Measurements from ENCODE around the gene TTI1. TPM values are rescaled to one million over a fixed set of nuclear protein-coding genes. Genes with fewer than 3 reads are reported as not detected.

The TTI1 gene
- total and polyA plus RNA-seq, 9 of the 15 experiments (the other 6 are each of a cell fraction or from before 2014, with no cell fraction given) = 9.8 to 55.1 (median 39.4) TPM

DNA sequence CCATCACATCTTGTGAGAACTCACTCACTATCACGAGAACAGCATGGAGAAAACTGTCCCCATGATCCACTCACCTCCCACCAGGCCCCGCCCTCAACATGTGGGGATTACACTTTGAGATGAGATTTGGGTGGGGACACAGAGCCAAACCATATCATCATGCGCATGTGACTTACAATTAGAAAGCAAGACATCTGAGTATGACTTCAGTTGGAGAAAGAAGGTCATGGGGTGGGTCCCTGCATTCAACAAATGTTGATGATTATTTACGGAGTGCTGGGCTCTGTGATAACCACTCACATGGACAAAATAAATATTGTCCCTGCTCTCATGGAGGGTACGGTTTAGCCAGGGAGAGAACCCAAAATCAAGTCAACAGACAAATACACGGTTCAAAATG lies 92.4 kb downstream of the TTI1 start:
- TF ChIP-seq NRF1 (conservative IDR thresholded peaks at IDR 0.05 in 1 of 2, IDR thresholded peaks at IDR 0.05 in 1 of 2) = peak in 1 of 2 experiments; percentile 22; a peak in 1 of 4 replicates
- TF ChIP-seq ZBED1 (IDR thresholded peaks at IDR 0.05) = no peak
- no TSS peak for BruUV-seq (replicated peaks)
- ATAC-seq (no peak), DNase-seq (ENCODE audit: extremely low read depth in 1 of 4, low spot score in 3 of 4) (peak in 1 of 4 experiments; percentile 10), FAIRE-seq (no peak)
- in situ Hi-C loops (cut with MboI) (no loop called here), intact Hi-C loops (cut with micrococcal nuclease) (no loop called here)
- WGBS (ENCODE audit: insufficient coverage, low coverage, missing lambda C conversion rate) = 13% methylated on average over 6 of the region's 6 CpGs
- H3K27ac ChIP-seq (ENCODE audit: extremely low read depth, low read depth, low read length) = no peak overlapping the region
- no peaks in the 10 kb centered on the region for H3K9me1 ChIP-seq (ENCODE audit: control insufficient read depth, insufficient read depth, low read length)
- H3K4me3 ChIP-seq = no peak overlapping the region
- POLR2A ChIA-PET = no interaction called here
- H3K9ac ChIP-seq (ENCODE audit: insufficient read depth in 1 of 2, low read depth in 2 of 2, low read length in 2 of 2) = no peak overlapping the region
- H3K79me2 ChIP-seq (ENCODE audit: control insufficient read depth, insufficient read depth, low read length) = no peaks in the 10 kb centered on the region
- H3K4me2 ChIP-seq (ENCODE audit: insufficient read depth, low read length) = no peak overlapping the region
- H4K20me1 ChIP-seq (replicated peaks; ENCODE audit: control insufficient read depth, insufficient read depth, low read length) = no peaks in the 10 kb centered on the region
- H3K4me1 ChIP-seq (replicated peaks in 1 of 2; ENCODE audit: control insufficient read depth in 2 of 2, insufficient read depth in 2 of 2, low read length in 2 of 2) = peaks cover 3 to 14% of the 10 kb centered on the region in 2 experiments; a peak in 4 of 5 replicates
- no peak overlapping the region for H2AFZ ChIP-seq (ENCODE audit: low read depth, low read length)
- H3K9me3 ChIP-seq (replicated peaks; ENCODE audit: control insufficient read depth, insufficient read depth, low read depth, low read length) = no peaks in the 10 kb centered on the region
- CTCF ChIA-PET (ENCODE audit: low intra/inter-chr PET ratio) = interaction anchor here (0.7 kb wide), 1 partner anchor 52 kb away, joined by 3 read pairs; no protein-coding TSS in a partner anchor
- no peaks in the 10 kb centered on the region for H3K36me3 ChIP-seq (ENCODE audit: control insufficient read depth, insufficient read depth, low read length)
- peaks cover 18 to 57% of the 10 kb centered on the region in 2 experiments; a peak in 4 of 5 replicates for H3K27me3 ChIP-seq (ENCODE audit: control insufficient read depth in 2 of 2, insufficient read depth in 2 of 2, low read length in 2 of 2)

DNA sequence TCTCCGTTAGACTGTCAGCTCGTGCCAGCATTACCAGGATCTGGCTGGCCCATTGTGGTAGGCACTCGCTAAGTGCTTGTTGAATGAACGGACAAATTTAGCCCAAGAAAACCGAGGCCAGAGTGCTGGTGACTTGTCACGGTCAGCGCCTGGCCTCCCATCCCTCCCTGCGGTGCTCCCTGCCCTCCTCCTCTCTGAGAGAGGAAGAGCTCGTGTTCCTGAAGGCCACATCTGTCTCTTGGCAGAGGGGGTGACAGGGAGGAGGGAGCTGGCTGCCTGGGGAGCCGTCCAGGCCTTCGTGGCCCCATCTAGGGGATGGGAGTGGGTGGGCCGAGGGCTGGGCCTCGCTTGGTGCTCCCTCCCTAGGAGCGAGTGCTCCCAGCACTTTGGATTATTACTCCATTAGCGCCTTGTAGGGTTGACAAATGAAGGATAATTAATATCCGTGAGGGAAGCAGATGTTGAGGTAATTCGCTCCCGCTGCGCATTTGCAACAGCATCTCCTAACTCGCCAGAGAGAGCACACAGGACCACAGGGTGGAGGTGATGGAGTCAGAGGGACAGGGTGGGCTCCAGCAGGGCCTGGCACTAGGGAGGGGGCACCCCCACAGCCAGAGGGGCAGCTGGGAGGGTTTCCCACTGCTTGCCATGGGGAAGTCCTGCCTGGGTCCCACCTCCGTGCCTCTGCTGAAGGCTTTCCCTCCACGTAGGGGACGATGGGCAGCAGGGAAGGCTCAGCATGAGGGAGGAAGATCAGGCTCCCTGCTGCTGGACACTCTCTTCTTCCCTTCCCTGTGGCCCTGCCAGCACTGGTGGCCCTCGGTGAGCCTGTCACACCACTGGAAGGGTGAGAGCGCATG lies 93.3 kb downstream of the TTI1 start:
- DNase-seq (ENCODE audit: extremely low read depth in 1 of 4, low spot score in 3 of 4) (no peak), FAIRE-seq (no peak)
- CTCF ChIA-PET (ENCODE audit: low intra/inter-chr PET ratio) = interaction anchor here (0.6 kb wide), 1 partner anchor 153 kb away, joined by 3 read pairs; no protein-coding TSS in a partner anchor

More for the DNA sequence above, 93.3 kb downstream of the TTI1 start:
- BruUV-seq (replicated peaks) = no TSS peak
- no peak overlapping the region for H3K4me3 ChIP-seq
- H2AFZ ChIP-seq (ENCODE audit: low read depth, low read length) = no peak overlapping the region
- H3K9ac ChIP-seq (ENCODE audit: insufficient read depth in 1 of 2, low read depth in 2 of 2, low read length in 2 of 2) = peak overlapping the region in 1 of 2 experiments; percentile 55; a peak in 1 of 4 replicates
- no peaks in the 10 kb centered on the region for H3K9me3 ChIP-seq (replicated peaks; ENCODE audit: control insufficient read depth, insufficient read depth, low read depth, low read length)
- H3K79me2 ChIP-seq (ENCODE audit: control insufficient read depth, insufficient read depth, low read length) = no peaks in the 10 kb centered on the region
- WGBS (ENCODE audit: insufficient coverage, low coverage, missing lambda C conversion rate) = 25% methylated on average over 25 of the region's 25 CpGs
- no peaks in the 10 kb centered on the region for H3K9me1 ChIP-seq (ENCODE audit: control insufficient read depth, insufficient read depth, low read length)
- no peak overlapping the region for H3K27ac ChIP-seq (ENCODE audit: extremely low read depth, low read depth, low read length)
- ATAC-seq = no peak
- intact Hi-C loops (cut with micrococcal nuclease) (no loop called here), in situ Hi-C loops (cut with MboI) (no loop called here)
- H3K36me3 ChIP-seq (ENCODE audit: control insufficient read depth, insufficient read depth, low read length) = no peaks in the 10 kb centered on the region
- no peak for TF ChIP-seq BDP1 (IDR thresholded peaks at IDR 0.05; ENCODE audit: insufficient read depth, insufficient read length)
- TF ChIP-seq ZNF263 (CRISPR knock-in tag; IDR thresholded peaks at IDR 0.05; ENCODE audit: borderline replicate concordance) = peak; percentile 97
- no peak overlapping the region for H3K4me2 ChIP-seq (ENCODE audit: insufficient read depth, low read length)
- H3K27me3 ChIP-seq (ENCODE audit: control insufficient read depth in 2 of 2, insufficient read depth in 2 of 2, low read length in 2 of 2) = peaks cover 11 to 56% of the 10 kb centered on the region in 2 experiments; a peak in 4 of 5 replicates
- H4K20me1 ChIP-seq (replicated peaks; ENCODE audit: control insufficient read depth, insufficient read depth, low read length) = no peaks in the 10 kb centered on the region
- POLR2A ChIA-PET = no interaction called here
- H3K4me1 ChIP-seq (replicated peaks in 1 of 2; ENCODE audit: control insufficient read depth in 2 of 2, insufficient read depth in 2 of 2, low read length in 2 of 2) = peaks cover 3 to 14% of the 10 kb centered on the region in 2 experiments; a peak in 4 of 5 replicates
